HG03045 (cell line): ENCODE measurements around the gene PRR23E.

Source experiments
- ATAC-seq: cut with Tn5 transposase; IDR thresholded peaks from one replicate; pipeline ENCODE4 v1.9.1; 2021; ENCODE audit warnings: mild to moderate bottlenecking, moderate library complexity; ENCODE audit not compliant: unreplicated experiment

Gene PRR23E

DNA sequence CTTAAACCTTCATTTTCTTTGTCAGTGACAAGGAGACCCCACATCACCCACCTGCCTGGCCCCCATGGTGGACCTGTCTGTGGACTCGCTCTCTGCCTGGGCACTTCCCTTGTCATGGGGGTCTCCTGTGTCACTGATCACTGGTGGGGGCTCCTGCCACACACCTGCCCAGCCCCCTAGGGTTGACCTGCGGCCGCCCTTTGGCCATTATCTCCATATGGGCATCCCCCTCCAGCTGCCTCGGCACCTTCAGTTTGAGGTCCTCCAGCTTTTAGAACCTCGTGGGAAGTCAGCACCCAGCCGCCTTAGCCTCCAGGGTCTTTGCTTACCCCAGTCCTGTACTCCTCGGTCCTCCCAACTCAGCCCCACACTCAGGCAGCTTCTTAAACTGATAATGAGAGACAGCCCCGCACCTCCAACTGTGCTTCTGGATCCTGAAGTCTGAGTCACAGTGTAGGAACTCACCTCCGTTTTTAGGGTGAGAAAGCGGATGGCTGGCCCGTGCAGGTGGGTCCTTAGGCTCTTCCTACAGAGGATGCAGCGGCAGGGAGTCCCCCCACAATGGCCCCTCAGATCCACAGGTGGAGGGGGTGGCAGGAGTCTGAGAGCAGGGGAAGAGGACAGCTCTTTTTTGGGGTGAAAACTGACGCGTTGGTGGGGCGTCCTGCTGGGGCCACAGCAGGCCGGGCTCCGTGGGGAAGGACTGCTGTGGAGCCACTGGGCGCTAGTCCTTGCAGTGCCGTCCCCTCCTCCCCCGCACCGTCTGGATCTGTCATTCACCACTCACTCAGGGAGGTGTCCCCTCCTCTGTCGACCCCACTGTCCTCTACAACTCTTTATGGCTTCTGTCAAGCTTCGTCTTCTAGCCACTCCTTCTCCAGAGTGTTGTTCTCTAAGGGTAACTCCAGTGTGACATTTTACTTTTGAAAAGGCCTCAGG is 8.7 kb upstream of the PRR23E start:
- ATAC-seq, result no peak

DNA sequence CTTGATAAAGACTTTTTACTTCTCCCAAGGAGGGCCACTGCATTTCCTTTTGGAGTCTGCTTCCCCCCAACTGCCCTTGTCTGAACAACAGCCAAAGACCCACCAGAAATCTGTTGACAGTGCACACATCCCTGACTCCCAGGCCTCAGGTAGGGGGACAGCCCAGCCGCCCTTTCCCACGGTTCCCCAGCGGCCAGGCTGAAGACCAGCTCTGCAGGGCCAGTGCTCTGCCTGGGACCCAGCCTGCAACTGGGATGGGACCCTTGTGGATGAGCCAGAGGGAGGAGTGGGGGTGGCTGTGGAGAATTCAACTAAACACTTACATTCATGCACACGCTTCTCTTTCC is 8.1 kb upstream of the PRR23E start:
- no peak for ATAC-seq

DNA sequence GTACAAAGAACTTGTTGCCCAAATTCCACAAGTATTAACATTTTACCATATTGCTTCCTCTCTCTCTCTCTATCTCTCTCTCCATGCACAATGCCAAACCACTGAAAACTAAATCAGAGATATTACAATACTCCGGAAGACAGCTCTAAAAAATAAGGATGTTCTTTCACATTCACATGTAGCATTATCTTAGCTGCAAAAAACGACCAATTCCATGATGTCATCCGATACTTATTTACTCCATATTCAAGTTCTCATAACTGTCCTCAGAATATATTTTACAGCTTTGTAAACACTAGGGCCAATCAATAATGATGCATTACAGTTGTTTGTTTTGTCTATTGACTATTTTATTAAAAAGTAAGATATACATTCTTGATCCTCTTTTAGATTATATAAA is 7.7 kb upstream of the PRR23E start:
- ATAC-seq, result no peak

DNA sequence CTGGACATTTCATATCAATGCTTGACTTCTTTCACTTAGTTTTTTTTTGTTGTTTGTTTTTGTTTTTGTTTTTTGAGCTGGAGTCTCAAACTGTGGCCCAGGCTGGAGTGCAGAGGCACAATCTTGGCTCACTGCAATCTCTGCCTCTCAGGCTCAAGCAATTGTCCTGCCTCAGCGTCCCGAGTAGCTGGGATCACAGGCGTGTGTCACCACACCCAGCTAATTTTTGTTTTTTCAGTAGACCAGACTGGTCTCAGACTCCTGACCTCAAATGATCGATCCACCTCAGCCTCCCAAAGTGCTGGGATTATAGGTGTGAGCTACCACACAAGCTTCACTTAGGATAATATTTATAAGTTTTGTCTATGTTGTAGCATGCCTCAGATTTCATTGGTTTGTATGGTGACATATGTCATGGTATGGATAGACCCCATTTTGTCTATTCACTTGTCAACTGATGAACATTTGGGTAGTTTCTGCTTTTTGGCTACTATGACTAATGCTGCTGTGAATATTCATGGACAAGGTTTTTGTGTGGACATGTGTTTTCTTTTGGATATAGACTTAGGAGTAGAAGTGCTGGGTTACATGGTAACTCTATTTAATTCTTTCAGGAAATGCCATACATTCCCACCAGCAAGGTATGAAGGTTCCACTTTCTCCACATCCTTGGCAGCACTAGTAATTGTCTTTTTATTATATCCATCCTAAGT is 6.8 kb upstream of the PRR23E start:
- ATAC-seq, result no peak

DNA sequence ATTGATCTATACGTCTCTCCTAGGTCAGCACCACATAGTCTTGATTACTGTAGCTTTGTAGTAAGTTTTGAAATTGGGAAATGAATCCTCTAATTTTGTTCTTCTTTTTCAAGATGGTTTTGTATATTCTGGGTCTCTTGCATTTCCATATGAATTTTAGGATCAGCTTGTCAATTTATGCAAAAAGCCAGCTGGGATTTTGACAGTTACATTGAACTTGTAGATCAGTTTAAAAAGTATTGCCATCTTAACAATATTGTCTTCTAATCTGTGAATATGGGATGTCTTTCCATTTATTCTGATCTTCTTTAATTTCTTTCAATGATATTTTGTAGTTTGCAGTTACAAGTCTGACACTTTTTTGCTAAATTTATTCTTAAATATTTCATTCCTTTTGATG is 5.6 kb upstream of the PRR23E start:
- ATAC-seq, result no peak

DNA sequence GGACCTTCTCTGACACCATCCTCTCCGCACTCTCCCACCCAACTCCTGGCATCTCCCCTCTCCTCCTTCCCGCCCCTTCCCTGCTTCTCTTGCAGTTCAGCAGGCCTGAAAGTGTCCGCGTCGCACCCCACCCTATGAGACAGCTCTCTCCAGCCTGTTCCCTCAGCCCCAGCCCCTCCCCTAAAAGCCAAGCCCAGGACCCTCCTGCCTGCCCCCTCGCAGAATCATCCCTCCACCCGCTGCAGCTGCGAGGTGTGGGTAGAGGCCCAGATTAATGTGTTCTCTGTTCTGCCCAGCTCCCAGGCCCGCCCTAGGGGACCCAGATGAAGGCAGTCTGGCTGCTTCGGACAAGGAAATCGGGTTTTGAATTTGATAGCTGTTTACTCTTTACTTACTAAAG is 410 bp downstream of the PRR23E start:
- no peak for ATAC-seq

DNA sequence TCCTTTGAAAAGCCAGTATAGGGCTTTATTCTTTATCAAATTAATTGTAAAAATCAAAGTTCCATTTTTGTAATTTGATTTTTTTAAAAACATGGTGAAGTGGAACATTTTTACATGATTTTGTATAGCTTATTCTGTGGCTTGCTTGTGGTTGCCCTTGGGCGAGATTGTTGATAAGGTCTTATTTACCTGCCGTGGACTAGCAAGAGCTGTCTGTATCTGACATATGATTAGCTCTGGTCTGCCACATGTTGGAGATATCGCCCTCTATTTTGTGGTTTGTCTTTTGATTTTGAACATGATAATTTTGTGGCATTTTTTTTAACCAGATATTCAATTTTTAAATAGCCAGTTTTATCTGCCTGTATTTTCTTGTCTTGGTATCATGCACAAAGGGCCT is 844 bp downstream of the PRR23E start:
- no peak for ATAC-seq

DNA sequence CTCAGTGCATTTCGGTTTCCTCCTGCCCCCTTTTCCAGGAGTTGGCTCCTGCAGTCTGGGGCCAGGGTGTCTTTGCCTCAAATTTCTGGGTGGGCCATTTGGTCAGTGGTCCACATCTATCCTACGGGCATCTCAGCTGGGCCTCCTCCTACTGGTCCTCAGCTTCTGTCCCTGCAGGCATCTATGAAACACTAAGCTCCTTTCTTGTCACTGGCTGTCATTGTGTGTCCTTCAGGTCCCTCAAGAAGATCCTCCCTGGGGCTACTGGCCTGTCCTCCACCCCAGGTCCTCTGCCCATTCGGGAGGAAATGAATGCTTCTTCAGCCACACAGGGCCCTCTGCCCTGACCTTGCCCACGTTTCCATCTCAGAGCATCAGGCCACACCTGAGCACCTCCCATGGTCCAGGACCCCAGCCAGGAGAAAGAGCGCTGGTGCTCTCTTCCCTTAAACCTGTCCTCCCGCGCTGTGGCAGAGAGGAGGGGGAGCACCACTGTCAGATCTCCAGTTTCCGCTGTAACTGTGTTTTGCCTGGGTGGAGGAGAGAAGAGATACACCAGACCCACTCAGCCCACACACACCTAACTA is 1.8 kb downstream of the PRR23E start:
- no peak for ATAC-seq

DNA sequence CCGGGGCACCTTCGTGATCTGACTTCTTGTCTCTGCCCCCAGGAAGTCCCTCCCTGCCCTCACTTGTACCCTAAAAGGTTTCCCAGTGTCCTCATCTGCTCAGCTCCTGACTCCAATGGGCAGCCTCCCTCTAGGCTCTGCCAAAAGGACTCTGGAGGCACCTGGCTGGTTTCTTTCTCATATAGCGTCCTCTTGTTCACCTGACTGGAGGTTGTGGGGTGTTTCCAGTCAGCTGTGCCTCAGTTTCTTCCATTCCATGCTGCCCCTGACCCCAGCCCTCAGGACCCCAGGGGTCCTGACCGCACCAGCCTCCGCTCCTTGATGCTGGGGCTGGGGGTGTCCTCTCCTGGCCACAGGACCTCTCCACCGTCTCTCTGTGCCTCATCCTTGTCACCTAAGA is 2.5 kb downstream of the PRR23E start:
- no peak for ATAC-seq

DNA sequence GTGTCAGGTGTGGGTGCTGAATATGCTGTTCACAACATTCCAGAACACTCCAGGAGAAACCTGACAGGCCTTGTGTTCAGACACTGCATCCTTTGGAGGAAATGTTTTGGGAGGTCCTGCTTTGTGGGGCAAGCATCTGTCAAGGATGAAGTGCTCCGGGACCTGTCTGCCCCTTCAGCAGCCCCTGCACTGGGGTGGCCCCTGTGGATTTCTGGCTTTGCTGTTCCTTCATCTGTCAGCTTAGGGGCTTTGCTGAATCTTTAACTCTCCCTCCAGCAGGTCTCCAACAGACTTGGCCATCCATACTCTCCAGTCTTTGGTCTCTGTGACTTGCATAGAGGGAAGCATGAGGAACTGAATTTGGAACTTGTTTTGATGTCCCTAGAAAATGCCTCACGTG is 3.1 kb downstream of the PRR23E start:
- no peak for ATAC-seq

DNA sequence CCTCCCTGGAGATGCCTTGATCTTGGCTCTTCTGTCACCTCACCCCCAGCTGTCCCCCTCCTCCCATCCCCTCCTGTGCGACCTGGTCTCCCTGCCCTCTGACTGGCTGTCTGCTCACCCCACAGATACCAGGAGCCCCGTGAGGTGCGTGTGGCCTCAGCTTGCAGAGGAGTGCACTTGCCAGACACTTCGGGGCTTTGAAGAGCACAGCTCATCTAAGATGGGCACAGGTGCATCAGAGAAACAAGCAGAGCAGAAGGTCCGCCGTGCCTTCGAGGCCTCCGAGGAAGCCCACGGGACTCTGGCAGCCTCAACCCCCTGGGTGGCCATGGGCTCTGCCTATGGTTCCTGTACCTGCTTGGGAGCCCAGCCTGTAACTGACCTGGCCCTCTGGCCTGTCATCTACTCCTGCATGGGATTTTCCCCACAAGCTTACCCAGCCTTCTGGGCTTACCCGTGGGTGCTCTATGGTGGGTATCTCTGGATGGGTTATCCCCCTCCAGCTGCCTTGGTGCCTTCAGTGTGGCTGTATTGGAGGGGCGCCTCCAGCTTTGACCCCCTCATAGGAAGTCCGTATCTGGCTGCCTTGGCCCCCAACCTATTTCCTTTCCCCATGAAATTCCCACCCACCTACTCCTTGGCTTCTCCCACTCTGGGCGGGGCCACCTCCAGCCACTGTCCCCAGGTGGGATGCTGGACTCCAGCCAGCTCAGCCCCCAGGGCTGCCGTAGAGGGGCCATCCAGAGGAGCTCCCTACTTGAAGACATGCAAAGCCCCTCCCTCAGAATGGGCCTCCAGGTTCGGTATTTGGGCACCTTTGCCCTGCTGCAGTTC is 3.8 kb downstream of the PRR23E start:
- no peak for ATAC-seq

DNA sequence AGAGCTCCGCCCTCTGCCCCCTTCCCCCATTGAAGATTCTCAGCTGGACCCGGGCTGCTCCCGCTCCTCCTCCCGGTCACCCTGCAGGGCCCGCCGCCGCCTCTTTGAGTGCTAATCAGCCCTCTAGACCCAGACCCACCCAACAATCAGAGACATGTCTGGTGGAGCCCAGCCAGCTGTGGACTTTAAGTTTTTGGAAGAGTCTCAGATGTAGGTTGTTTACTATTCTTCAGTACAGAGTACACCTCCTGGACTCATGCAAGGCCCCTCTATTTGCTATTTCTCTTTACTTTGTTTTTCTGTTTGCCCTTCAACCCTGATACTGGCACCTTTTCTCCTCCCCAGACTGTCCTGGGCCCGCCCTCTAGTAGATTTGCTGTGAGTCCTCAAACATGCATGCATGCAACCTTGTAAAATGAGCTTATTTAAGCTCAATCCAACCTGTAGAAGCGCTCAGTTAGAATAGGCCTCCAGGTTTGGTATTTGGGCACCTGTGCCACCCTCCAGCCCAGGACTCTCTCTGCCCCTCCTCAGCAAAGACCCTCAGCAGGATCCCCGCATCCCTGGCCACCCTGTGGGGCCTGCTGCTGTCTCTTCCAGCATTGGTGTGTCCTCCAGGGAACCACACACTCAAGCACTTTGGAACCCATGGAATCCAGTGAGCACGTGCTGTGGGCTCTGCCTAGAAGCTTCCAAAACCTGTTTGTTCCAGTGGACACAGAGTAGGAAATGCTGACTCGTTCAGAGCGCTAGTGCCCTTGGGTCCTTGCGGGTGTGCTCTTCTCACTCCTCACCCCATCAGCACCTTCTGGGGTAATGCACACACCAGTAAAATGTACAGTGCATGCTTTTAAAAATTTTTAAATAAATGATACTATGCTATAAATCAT is 4.6 kb downstream of the PRR23E start:
- ATAC-seq, result no peak

DNA sequence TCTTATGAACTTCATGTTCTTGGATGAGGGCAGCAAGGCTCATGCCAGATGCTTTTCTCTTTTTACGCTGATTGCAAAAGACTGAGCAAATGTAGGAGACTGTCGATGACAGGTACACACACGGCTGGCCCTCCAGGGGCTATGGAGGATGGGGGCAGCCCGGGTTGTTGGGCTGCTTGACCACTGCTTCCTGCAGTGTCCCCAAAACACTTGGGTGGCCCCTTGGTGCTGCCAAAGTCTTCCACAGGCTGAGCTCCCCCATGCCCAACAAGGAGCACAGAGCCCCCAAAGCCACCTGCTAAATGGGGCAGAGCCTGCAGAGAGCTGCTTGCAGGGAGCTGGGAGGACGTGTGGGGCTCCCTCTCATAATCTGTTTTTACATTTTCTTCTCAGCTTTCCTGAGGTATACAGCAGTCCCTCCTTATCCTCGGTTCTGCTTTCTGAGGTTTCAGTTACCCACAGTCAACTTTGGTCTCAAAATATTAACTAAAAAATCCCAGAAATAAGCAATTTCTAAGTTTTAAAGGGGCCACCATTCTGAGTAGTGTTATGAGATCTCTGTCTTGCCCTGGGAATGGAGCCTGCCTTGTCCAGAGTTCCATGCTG is 7.3 kb downstream of the PRR23E start:
- no peak for ATAC-seq

DNA sequence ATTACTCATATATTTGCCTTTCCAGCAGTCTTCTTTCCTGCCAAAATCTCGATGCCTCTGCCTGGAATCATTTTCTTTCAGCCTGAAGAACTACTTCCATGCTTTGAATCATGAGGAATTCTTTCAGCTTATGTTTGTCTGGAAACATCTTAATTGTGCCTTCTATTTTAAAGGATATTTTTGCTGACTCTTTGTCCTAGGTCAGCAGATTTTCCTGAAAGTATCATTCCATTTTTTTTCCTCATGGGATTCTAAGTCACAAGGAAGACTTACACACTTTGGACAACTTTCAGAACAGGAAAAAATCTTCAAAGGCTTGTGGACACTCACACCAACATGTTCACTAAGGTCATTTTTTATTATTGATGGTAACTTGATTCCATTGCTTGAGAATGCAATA is 10.1 kb downstream of the PRR23E start:
- ATAC-seq, result no peak

DNA sequence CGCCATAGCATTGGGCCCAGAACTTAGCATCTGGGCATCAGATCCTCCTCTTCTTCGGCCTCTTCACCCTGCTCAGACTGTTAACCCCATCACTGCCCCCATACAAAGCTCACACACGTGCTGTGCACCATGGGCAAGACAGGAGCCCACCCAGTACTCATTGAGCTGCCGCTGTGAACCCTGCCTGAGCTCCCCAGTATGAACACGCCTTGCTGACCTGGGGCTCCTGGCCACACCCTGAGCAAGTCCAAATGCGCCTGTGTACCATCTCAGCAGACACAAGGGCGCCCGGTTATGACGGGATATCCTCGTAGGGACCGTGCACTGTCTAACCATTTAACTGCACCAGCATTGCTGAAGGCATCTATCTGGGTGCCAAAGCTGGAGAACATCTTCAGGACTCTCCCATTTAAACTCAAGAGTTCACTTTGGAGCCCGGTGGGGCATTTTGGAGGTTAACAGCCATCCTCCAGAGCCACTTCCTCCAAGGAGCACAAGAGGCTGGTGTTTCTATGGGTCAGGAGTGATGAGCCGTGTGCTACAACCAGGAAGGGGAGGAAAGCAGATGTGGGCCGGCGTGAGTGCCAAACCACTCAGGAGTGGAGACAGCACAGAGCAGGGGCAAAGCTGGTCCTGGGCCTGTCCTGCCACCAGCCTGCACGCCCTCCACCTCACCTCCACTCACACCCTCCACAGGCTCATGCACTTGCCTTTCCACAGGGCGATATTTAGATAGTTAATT is 12.1 kb downstream of the PRR23E start:
- no peak for ATAC-seq

DNA sequence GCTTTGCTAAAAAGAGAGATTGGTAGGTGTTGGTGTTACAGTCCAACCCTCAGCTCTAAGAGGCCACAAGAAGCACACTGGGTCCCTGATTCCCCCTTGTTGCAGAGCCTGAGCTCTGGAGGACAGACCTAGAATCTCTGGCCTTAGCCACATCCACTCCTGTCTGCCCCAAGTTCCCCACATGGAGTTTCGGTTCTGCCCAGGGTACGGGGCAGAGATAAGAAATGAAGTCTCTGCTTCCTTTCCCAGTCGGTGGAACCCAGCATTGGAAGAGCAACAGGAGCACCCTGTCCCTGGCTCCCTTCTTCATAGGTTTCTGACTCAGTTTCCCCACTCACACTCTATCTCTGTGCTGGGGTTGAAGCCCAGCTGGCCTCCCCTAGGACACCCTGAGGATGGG is 13.2 kb downstream of the PRR23E start:
- ATAC-seq, result no peak

DNA sequence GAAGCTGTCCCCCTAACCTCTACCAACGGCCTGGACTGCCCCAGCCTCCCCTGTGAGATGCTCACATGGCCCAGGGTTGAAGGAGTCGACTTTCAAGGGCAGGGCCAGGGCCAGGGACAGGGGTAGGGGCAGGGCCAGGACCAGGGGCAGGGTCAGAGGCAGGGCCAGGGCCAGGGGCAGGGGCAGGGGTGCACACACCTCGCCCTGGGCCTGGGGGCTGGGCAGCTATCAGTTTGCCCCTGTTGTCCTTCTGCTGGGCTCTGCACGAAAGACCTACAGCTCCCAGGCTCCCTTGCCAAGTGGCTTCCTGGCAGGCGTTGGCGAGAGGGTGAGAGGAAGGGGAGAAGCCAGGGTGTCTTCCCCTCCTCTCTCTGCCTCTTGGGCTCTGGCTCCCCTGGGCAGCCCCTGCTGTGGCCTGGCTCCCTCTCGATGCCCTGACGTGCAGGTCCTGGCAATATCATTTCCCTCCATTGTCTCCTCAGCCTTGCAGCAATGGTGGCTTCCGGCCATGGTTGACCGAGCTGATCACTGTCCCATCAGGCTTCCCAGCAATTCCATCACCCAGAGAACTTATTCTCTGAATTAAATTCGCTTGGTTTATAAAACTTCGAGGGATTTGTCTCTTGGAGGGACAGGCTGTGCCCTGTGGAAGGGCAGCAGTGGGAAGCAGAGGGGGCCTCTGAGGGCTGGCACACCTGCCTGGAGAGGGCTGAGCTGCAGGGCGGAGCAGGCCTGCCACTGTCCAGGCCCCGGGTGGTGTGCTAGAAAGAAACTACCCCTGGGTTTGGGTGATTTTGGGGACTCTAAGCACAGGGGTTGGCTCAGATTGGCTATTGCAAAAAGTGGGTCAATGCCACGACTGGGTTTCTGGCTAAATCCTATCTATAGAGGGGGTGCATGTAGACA is 13.9 kb downstream of the PRR23E start:
- ATAC-seq, result no peak
